B cell (primary cell): Measurements from ENCODE around the gene PDE6B. TPM values are rescaled to one million over a fixed set of nuclear protein-coding genes. Genes with fewer than 3 reads are reported as not detected.

ENCODE experiments used
- ATAC-seq: fragments of 200-7000 bp; cut with Tn5 transposase; one replicate; pipeline ENCODE4 v1.10.0; 2021; ENCODE audit warnings: low read depth, mild to moderate bottlenecking, moderate number of reproducible peaks, moderate library complexity
- CTCF ChIA-PET: fragments of 350-600 bp; sonication (Branson Sonifier 250); formaldehyde crosslinking; loops from one replicate; lab custom pipeline; 2021; ENCODE audit warnings: antibody characterized with exemption, inconsistent platforms; lab: Charles Lee
- POLR2A ChIA-PET: fragments of 350-600 bp; sonication (Branson Sonifier 250); formaldehyde crosslinking; loops from one replicate; lab custom pipeline; 2021; ENCODE audit warnings: antibody characterized with exemption; lab: Charles Lee
- DNase-seq: peaks from one replicate; pipeline ENCODE4 v3.0.0; 2013
- H2AFZ ChIP-seq: 2 replicates; pipeline ENCODE4 v1.6.1; 2012; ENCODE audit warnings: mild to moderate bottlenecking, low read depth, low read length; ENCODE audit not compliant: insufficient read depth, poor library complexity, severe bottlenecking
- H3K27ac ChIP-seq, 2 donors: 1 replicate in 1 of 2; 2 replicates in 1 of 2; pipeline ENCODE4 v1.5.1; 2012 to 2013; ENCODE audit warnings: low read length in 2 of 2, mild to moderate bottlenecking in 2 of 2, moderate library complexity in 1 of 2
- H3K27me3 ChIP-seq, 4 experiments: fragments of 200-600 bp in 1 of 4; sonication (generic) in 1 of 4; replicated peaks in 1 of 4; 1 replicate in 2 of 4; 2 replicates in 2 of 4; pipeline versions ENCODE4 v1.6.1 to v1.7.0; 2013 to 2016; ENCODE audit warnings: low read length in 3 of 4, mild to moderate bottlenecking in 2 of 4, mixed read lengths in 1 of 4, moderate library complexity in 1 of 4; ENCODE audit not compliant: insufficient read depth in 4 of 4, control insufficient read depth in 3 of 4; ENCODE audit errors: control extremely low read depth in 1 of 4
- H3K36me3 ChIP-seq, 2 experiments: replicated peaks in 1 of 2; 1 replicate in 1 of 2; 2 replicates in 1 of 2; pipeline versions ENCODE4 v1.6.1 to v1.7.1; 2013; ENCODE audit warnings: low read length in 1 of 2; ENCODE audit not compliant: insufficient read depth in 2 of 2, control insufficient read depth in 1 of 2; ENCODE audit errors: control extremely low read depth in 1 of 2, extremely low read depth in 1 of 2
- H3K4me1 ChIP-seq, 2 donors: fragments of 200-600 bp in 1 of 2; sonication (generic) in 1 of 2; 1 replicate in 1 of 2; 2 replicates in 1 of 2; pipeline versions ENCODE4 v1.5.1 to v1.6.1; 2013 to 2017; ENCODE audit warnings: low read length in 2 of 2; ENCODE audit not compliant: control insufficient read depth in 2 of 2, insufficient read depth in 2 of 2
- H3K4me2 ChIP-seq: replicated peaks from 2 replicates; pipeline ENCODE3; 2012; ENCODE audit warnings: mild to moderate bottlenecking, low read depth, low read length; ENCODE audit not compliant: poor library complexity, severe bottlenecking
- H3K4me3 ChIP-seq, 5 experiments: fragments of 200-600 bp in 1 of 5; sonication (generic) in 1 of 5; 1 replicate in 3 of 5; 2 replicates in 2 of 5; pipeline versions ENCODE4 v1.5.1 to v1.7.0; 2011 to 2016; ENCODE audit warnings: low read length in 4 of 5, mild to moderate bottlenecking in 4 of 5, low read depth in 2 of 5, control low read depth in 1 of 5, moderate library complexity in 1 of 5; ENCODE audit not compliant: insufficient read depth in 1 of 5; ENCODE audit errors: control extremely low read depth in 1 of 5, extremely low read depth in 1 of 5
- H3K79me2 ChIP-seq: fragments of 200-600 bp; sonication (generic); one replicate; pipeline ENCODE4 v1.6.0; 2016; ENCODE audit warnings: low read length; ENCODE audit not compliant: control insufficient read depth, insufficient read depth
- H3K9ac ChIP-seq: fragments of 200-600 bp; sonication (generic); 2 replicates; pipeline ENCODE4 v1.6.1; 2017; ENCODE audit warnings: mild to moderate bottlenecking, low read length, moderate library complexity
- H3K9me3 ChIP-seq, 3 donors: one replicate each; pipeline versions ENCODE4 v1.6.1 to v1.7.1; 2013; ENCODE audit warnings: low read length in 2 of 3; ENCODE audit not compliant: control insufficient read depth in 2 of 3, insufficient read depth in 1 of 3; ENCODE audit errors: control extremely low read depth in 1 of 3
- H4K20me1 ChIP-seq: 2 replicates; pipeline ENCODE4 v1.6.0; 2012; ENCODE audit warnings: mild to moderate bottlenecking, low read length; ENCODE audit not compliant: insufficient read depth, control insufficient read depth, poor library complexity, severe bottlenecking
- H3K27ac Mint-ChIP-seq: one replicate; pipeline ENCODE4 v1.8.0; 2021; ENCODE audit warnings: mixed read lengths
- H3K27me3 Mint-ChIP-seq: one replicate; pipeline ENCODE4 v1.8.0; 2021; ENCODE audit warnings: mixed read lengths
- H3K4me1 Mint-ChIP-seq: one replicate; pipeline ENCODE4 v1.8.0; 2021; ENCODE audit warnings: mixed read lengths
- H3K4me3 Mint-ChIP-seq: one replicate; pipeline ENCODE4 v1.8.0; 2021; ENCODE audit warnings: mixed read lengths
- H3K9me3 Mint-ChIP-seq: one replicate; pipeline ENCODE4 v1.8.0; 2022; ENCODE audit warnings: mixed read lengths; ENCODE audit not compliant: insufficient read depth
- CTCF ChIP-seq: fragments of 200-600 bp; IDR thresholded peaks from one replicate; pipeline ENCODE4 v1.8.0; 2022; ENCODE audit warnings: antibody characterized with exemption, mild to moderate bottlenecking
- EZH2 ChIP-seq: IDR thresholded peaks from 2 replicates; pipeline ENCODE4 v1.6.1; 2012; ENCODE audit warnings: borderline replicate concordance, low read depth, mild to moderate bottlenecking, moderate library complexity, low read length; ENCODE audit not compliant: insufficient read depth, poor library complexity, severe bottlenecking
- WGBS: methylation state at CpG from one replicate; pipeline ENCODE4 v1.1.5; 2013; ENCODE audit warnings: missing lambda C conversion rate; ENCODE audit not compliant: insufficient coverage; 5-methylcytosine and 5-hydroxymethylcytosine counted together
- intact Hi-C: fragments of 100-400 bp; cut with micrococcal nuclease; formaldehyde crosslinking; loops from one replicate; pipeline ENCODE4 v1.10.0; 2022
- polyA plus RNA-seq: library from polyadenylated mRNA; depleted of rRNA; stranded (reverse); fragments of >200 nt; gene quantifications from 2 replicates; pipeline ENCODE4 v1.2.3, GENCODE V29; 2012
- total RNA-seq, 2 donors: library from RNA; stranded (reverse); fragments of 120-200 nt in 1 of 2; gene quantifications; 1 replicate in 1 of 2; 2 replicates in 1 of 2; pipeline versions ENCODE4 v1.2.3 to v1.2.4, GENCODE V29; 2013 to 2022

The PDE6B gene
- total and polyA plus RNA-seq, 2 donors (not counting 1 experiment from before 2014, with no cell fraction given) = 20.0 to 25.2 TPM

- peak overlapping the region; percentile 99 for H3K4me2 ChIP-seq
- H3K4me3 Mint-ChIP-seq = peak overlapping the region; percentile 84
- H3K27me3 Mint-ChIP-seq = no peaks in the 10 kb centered on the region
- DNase-seq (no peak), ATAC-seq (no peak)
- intact Hi-C loops = loop anchor here (1.0 to 5.0 kb wide), 2 partner anchors 11 to 326 kb away; partner anchors contain the start of genes ATP5ME, MYL5 and ZNF141
- ChIA-PET POLR2A (interaction anchor here (0.7 to 1.5 kb wide), 2 partner anchors 11 to 111 kb away, joined by 6 to 11 read pairs; partner anchors contain the start of genes ATP5ME and MYL5), CTCF (interaction anchor here (1.0 kb wide), 1 partner anchor 10 kb away, joined by 3 read pairs; no protein-coding TSS in a partner anchor)
- H3K4me3 ChIP-seq = peak overlapping the region in 4 of 5 experiments; percentile 68 to 85 (median 82)
- peaks cover 0 to 17% (median 0%) of the 10 kb centered on the region in 3 donors for H3K9me3 ChIP-seq
- H4K20me1 ChIP-seq = no peaks in the 10 kb centered on the region
- no peaks in the 10 kb centered on the region for H3K36me3 ChIP-seq
- TF ChIP-seq EZH2 (no peak), CTCF (no peak)
- peak overlapping the region; percentile 96 for H2AFZ ChIP-seq
- peaks cover 9 to 17% of the 10 kb centered on the region in 2 donors for H3K4me1 ChIP-seq
- H3K4me1 Mint-ChIP-seq = peaks cover 11% of the 10 kb centered on the region
- H3K27ac ChIP-seq = peak overlapping the region; percentile 52 to 88
- H3K9ac ChIP-seq = peak overlapping the region; percentile 98
- H3K27ac Mint-ChIP-seq = peak overlapping the region; percentile 89
- no peaks in the 10 kb centered on the region for H3K9me3 Mint-ChIP-seq
- 59% methylated on average over 20 of the region's 20 CpGs for WGBS
- H3K27me3 ChIP-seq = no peaks in the 10 kb centered on the region
- peaks cover 9% of the 10 kb centered on the region for H3K79me2 ChIP-seq
Observed at GRCh38 chr4:663046-663437, 37.7 kb downstream of the PDE6B start.
